Ovary (tissue), 9 donors: ENCODE measurements around the gene HNRNPC. TPM values are rescaled to one million over a fixed set of nuclear protein-coding genes. Genes with fewer than 3 reads are reported as not detected.

Source experiments
- DNase-seq, 5 donors: peaks; one replicate each; pipeline ENCODE4 v3.0.0-alpha.2; 2019 to 2020
- H3K27ac ChIP-seq, 2 donors: fragments of 200-600 bp; one replicate each; pipeline versions ENCODE4 v1.5.1 to v1.8.0; 2019 to 2022
- H3K27me3 ChIP-seq: fragments of 200-600 bp; one replicate; pipeline ENCODE4 v1.8.0; 2022
- H3K36me3 ChIP-seq: fragments of 200-600 bp; sonication (generic); one replicate; pipeline ENCODE4 v1.5.1; 2019
- H3K4me1 ChIP-seq: one replicate; pipeline ENCODE4 v1.8.1; 2013; ENCODE audit warnings: mild to moderate bottlenecking, moderate library complexity; ENCODE audit not compliant: insufficient read depth
- H3K4me3 ChIP-seq: fragments of 200-600 bp; sonication (generic); one replicate; pipeline ENCODE4 v1.5.1; 2017
- H3K9me3 ChIP-seq, 2 donors: fragments of 200-600 bp in 1 of 2; sonication (generic) in 1 of 2; one replicate each; pipeline versions ENCODE4 v1.5.1 to v1.8.1; 2013 to 2019; ENCODE audit warnings: mild to moderate bottlenecking in 1 of 2, moderate library complexity in 1 of 2
- CTCF ChIP-seq, 3 donors: fragments of 450-650 bp in 2 of 3; fragments of 200-600 bp in 1 of 3; IDR thresholded peaks; one replicate each; pipeline versions ENCODE4 v1.5.1 to v1.8.0; 2016 to 2022; ENCODE audit warnings: antibody characterized with exemption in 3 of 3, mild to moderate bottlenecking in 1 of 3
- EP300 ChIP-seq: sonication (generic); formaldehyde crosslinking; IDR thresholded peaks from one replicate; pipeline ENCODE4 v1.6.1; 2017; ENCODE audit warnings: antibody characterized with exemption
- POLR2A ChIP-seq: fragments of 450-650 bp; IDR thresholded peaks from one replicate; pipeline ENCODE4 v1.6.1; 2017; ENCODE audit warnings: antibody characterized with exemption, mild to moderate bottlenecking, moderate library complexity
- WGBS, 3 donors: extraction: QIAGEN DNeasy Blood & Tissue Kit in 1 of 3; methylation state at CpG; one replicate each; pipeline versions ENCODE4 v1.1.5 to v1.1.7; 2013 to 2017; 5-methylcytosine and 5-hydroxymethylcytosine counted together
- intact Hi-C, 4 donors: fragments of 100-400 bp; cut with DNase I; formaldehyde crosslinking; loops; one replicate each; pipeline versions ENCODE4 v1.11.0 to v1.15.1; 2022 to 2023
- polyA plus RNA-seq, 2 donors: library from polyadenylated mRNA; stranded (reverse); fragments of 200-250 nt in 1 of 2; fragments of 350-450 nt in 1 of 2; fragmentation: Illumina TruSeq in 1 of 2; extraction: RNeasy Lipid Tissue Mini Kit (QIAGEN cat#74804) in 1 of 2; gene quantifications; one replicate each; pipeline ENCODE4 v1.2.3, GENCODE V29; 2013 to 2014
- total RNA-seq, 7 donors: library from RNA; depleted of rRNA in 2 of 7; stranded (reverse); fragments of >200 nt in 2 of 7; fragmentation: NEBNext Ultra II Directional in 3 of 7; extraction: Animal tissue kit (Norgen Biotek cat#: 25700) in 3 of 7; gene quantifications; one replicate each; pipeline versions ENCODE4 v1.1.0 to v1.2.4, GENCODE V29; 2016 to 2023
- donor health status: DM: no; HTN: no; CAD: no; lungs with moderate emphysema.
- donor health status: DM: no; HTN: no; CAD: no.
- donor health status: Bipolar disorder and iron deficiency.
- donor health status: DM: yes; HTN: yes; CAD: no.
- donor health status: DM: no; HTN: no; CAD: no.
- donor health status: DM: yes; HTN: yes; CAD: no.

HNRNPC gene
- total and polyA plus RNA-seq, 9 donors: 427 to 913 (median 526) TPM

- Histone ChIP-seq H3K27ac (no peak overlapping the region), H3K4me1 (no peaks in the 10 kb centered on the region), H3K9me3 (no peaks in the 10 kb centered on the region), H3K36me3 (no peaks in the 10 kb centered on the region), H3K4me3 (no peak overlapping the region), H3K27me3 (no peaks in the 10 kb centered on the region)
- no peak for DNase-seq
- intact Hi-C loops: no loop called here
- 72 to 77% (median 74%) methylated on average over 12 of the region's 12 CpGs for WGBS, 3 donors
- TF ChIP-seq EP300: no peak
Measured at GRCh38 chr14:21201732-21202462, 67.3 kb downstream of the HNRNPC start.

GRCh38 chr14:21200752-21201461 lies 68.3 kb downstream of the HNRNPC start:
- Histone ChIP-seq H3K4me3 (no peak overlapping the region), H3K9me3 (no peaks in the 10 kb centered on the region), H3K27ac (no peak overlapping the region), H3K4me1 (no peaks in the 10 kb centered on the region), H3K27me3 (no peaks in the 10 kb centered on the region), H3K36me3 (no peaks in the 10 kb centered on the region)
- intact Hi-C loops: no loop called here
- 70 to 84% (median 75%) methylated on average over 5 of the region's 5 CpGs for WGBS, 3 donors
- TF ChIP-seq POLR2A (no peak), CTCF (IDR thresholded peaks at IDR 0.05) (no peak), EP300 (no peak)
- DNase-seq: no peak

- Histone ChIP-seq H3K9me3 (no peaks in the 10 kb centered on the region), H3K27ac (no peak overlapping the region), H3K4me1 (no peaks in the 10 kb centered on the region), H3K27me3 (no peaks in the 10 kb centered on the region), H3K36me3 (no peaks in the 10 kb centered on the region), H3K4me3 (no peak overlapping the region)
- TF ChIP-seq EP300 (no peak), CTCF (IDR thresholded peaks at IDR 0.05) (no peak), POLR2A (no peak)
- no peak for DNase-seq
- WGBS, 3 donors: 75 to 79% (median 78%) methylated on average over 3 of the region's 3 CpGs
- intact Hi-C loops: no loop called here
Measured at GRCh38 chr14:21199611-21200560, 69.4 kb downstream of the HNRNPC start.

- Histone ChIP-seq H3K27ac (no peak overlapping the region), H3K27me3 (no peaks in the 10 kb centered on the region), H3K4me3 (no peak overlapping the region), H3K9me3 (no peaks in the 10 kb centered on the region), H3K4me1 (no peaks in the 10 kb centered on the region), H3K36me3 (no peaks in the 10 kb centered on the region)
- no peak for DNase-seq
- intact Hi-C loops: no loop called here
- 88 to 90% (median 90%) methylated on average over 2 of the region's 2 CpGs for WGBS, 3 donors
- TF ChIP-seq CTCF (IDR thresholded peaks at IDR 0.05) (no peak), POLR2A (no peak), EP300 (no peak)
Measured at GRCh38 chr14:21197418-21198205, 71.6 kb downstream of the HNRNPC start.
